ENCODE results near the gene PRR33. TPM values are rescaled to one million over a fixed set of nuclear protein-coding genes. Genes with fewer than 3 reads are reported as not detected.

Gene PRR33
- total and polyA plus RNA-seq, 4 donors, result 0.08 to 0.13 TPM; not detected in 2

- Histone ChIP-seq H3K27ac (ENCODE audit: low read depth in 1 of 2, low read length in 1 of 2) (peak overlapping the region in 1 of 2 donors; percentile 44), H3K4me3 (no peak overlapping the region), H3K36me3 (ENCODE audit: control insufficient read depth in 4 of 4, insufficient read depth in 4 of 4, low read length in 4 of 4) (peaks cover 0 to 1% (median 0%) of the 10 kb centered on the region in 4 donors), H3K9me3 (ENCODE audit: control insufficient read depth in 4 of 4, insufficient read depth in 3 of 4, low read length in 3 of 4) (no peaks in the 10 kb centered on the region), H3K4me1 (ENCODE audit: control insufficient read depth in 5 of 5, insufficient read depth in 5 of 5, low read length in 5 of 5) (no peaks in the 10 kb centered on the region), H3K9ac (ENCODE audit: insufficient read depth in 1 of 2, low read length in 2 of 2) (no peak overlapping the region), H3K27me3 (ENCODE audit: control insufficient read depth in 3 of 3, insufficient read depth in 3 of 3, low read length in 2 of 3) (peaks cover 0 to 3% (median 0%) of the 10 kb centered on the region in 3 donors)
- DNase-seq (no peak), ATAC-seq (ENCODE audit: insufficient read depth, low FRiP score) (no peak)
- no peak for TF ChIP-seq CTCF (IDR thresholded peaks at IDR 0.05; ENCODE audit: control extremely low read depth, extremely low read depth)
- WGBS, 2 donors, result 70 to 83% methylated on average over 25 of the region's 25 CpGs
These were observed 39.3 kb downstream of the PRR33 start for GRCh38 chr11:1852271-1852876.

- Histone ChIP-seq H3K4me3 (no peak overlapping the region), H3K9me3 (ENCODE audit: control insufficient read depth in 4 of 4, insufficient read depth in 3 of 4, low read length in 3 of 4) (no peaks in the 10 kb centered on the region), H3K36me3 (ENCODE audit: control insufficient read depth in 4 of 4, insufficient read depth in 4 of 4, low read length in 4 of 4) (no peaks in the 10 kb centered on the region), H3K27ac (ENCODE audit: low read depth in 1 of 2, low read length in 1 of 2) (peak overlapping the region in 1 of 2 donors; percentile 74), H3K4me1 (ENCODE audit: control insufficient read depth in 5 of 5, insufficient read depth in 5 of 5, low read length in 5 of 5) (no peaks in the 10 kb centered on the region), H3K27me3 (ENCODE audit: control insufficient read depth in 3 of 3, insufficient read depth in 3 of 3, low read length in 2 of 3) (peaks cover 0 to 3% (median 0%) of the 10 kb centered on the region in 3 donors), H3K9ac (ENCODE audit: insufficient read depth in 1 of 2, low read length in 2 of 2) (no peak overlapping the region)
- ATAC-seq (ENCODE audit: insufficient read depth, low FRiP score) (no peak), DNase-seq (no peak)
- no peak for TF ChIP-seq CTCF (IDR thresholded peaks at IDR 0.05; ENCODE audit: control extremely low read depth, extremely low read depth)
- 90 to 91% methylated on average over 21 of the region's 21 CpGs for WGBS, 2 donors
These were observed 40.1 kb downstream of the PRR33 start for GRCh38 chr11:1851468-1852180.

- H3K9ac ChIP-seq (ENCODE audit: insufficient read depth in 1 of 2, low read length in 2 of 2), result no peak overlapping the region
- no peaks in the 10 kb centered on the region for H3K36me3 ChIP-seq (ENCODE audit: control insufficient read depth in 4 of 4, insufficient read depth in 4 of 4, low read length in 4 of 4)
- ATAC-seq (ENCODE audit: insufficient read depth, low FRiP score) (no peak), DNase-seq (no peak)
- no peak for TF ChIP-seq CTCF (IDR thresholded peaks at IDR 0.05; ENCODE audit: control extremely low read depth, extremely low read depth)
- WGBS, 2 donors, result 92 to 94% methylated on average over 19 of the region's 19 CpGs
- no peak overlapping the region for H3K4me3 ChIP-seq
- peaks cover 0 to 6% (median 0%) of the 10 kb centered on the region in 5 donors for H3K4me1 ChIP-seq (ENCODE audit: control insufficient read depth in 5 of 5, insufficient read depth in 5 of 5, low read length in 5 of 5)
- no peaks in the 10 kb centered on the region for H3K9me3 ChIP-seq (ENCODE audit: control insufficient read depth in 4 of 4, insufficient read depth in 3 of 4, low read length in 3 of 4)
- peaks cover 0 to 8% (median 0%) of the 10 kb centered on the region in 3 donors for H3K27me3 ChIP-seq (ENCODE audit: control insufficient read depth in 3 of 3, insufficient read depth in 3 of 3, low read length in 2 of 3)
- H3K27ac ChIP-seq (ENCODE audit: low read depth in 1 of 2, low read length in 1 of 2), result no peak overlapping the region
These were observed 42.9 kb downstream of the PRR33 start for GRCh38 chr11:1848640-1849430.
